ENCODE data around the gene CDKN1C. TPM values are rescaled to one million over a fixed set of nuclear protein-coding genes. Genes with fewer than 3 reads are reported as not detected.

The CDKN1C gene
- total RNA-seq, 1 experiment from 2014 or later, result 2.9 TPM

DNA sequence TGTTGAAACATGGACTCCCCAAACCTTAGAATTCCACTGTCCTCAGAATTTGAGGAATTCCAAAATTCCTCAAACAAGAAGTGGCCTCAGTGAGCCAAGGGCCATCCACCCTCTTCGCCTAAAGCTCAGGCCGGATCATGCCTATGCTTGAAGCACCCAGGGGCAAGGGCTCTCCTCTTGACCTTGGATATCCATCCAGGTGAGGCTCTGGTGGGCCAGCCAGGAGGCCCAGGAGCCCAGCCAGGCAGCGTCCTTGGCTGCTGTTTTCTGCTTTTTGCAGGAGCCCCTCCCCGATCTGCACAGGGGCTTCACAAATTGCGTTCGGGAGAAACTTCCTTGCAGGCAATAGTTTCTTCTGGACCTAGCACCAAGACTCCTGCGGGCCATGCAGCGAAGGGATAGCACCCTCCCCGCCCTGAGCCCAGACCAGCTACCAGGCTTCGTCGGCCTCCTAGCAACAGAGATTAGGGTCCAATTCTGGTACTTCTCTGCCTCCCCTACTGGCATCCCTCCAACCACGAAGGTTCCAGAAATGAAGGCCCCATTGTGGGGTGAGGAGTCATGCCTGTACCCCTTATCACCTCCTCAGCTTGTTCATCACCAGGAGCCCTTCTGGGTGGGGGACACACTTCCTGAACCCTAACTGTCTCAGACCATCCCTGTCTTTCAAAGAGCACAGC, 41.7 kb upstream of the CDKN1C start:
- H3K4me1 ChIP-seq (ENCODE audit: insufficient read depth, low read length, poor library complexity, severe bottlenecking), result peaks cover 16% of the 10 kb centered on the region
- H3K36me3 ChIP-seq (ENCODE audit: insufficient read depth, low read length, poor library complexity, severe bottlenecking), result no peaks in the 10 kb centered on the region
- no peaks in the 10 kb centered on the region for H3K9me3 ChIP-seq (ENCODE audit: low read depth, low read length, poor library complexity, severe bottlenecking)
- no peak for TF ChIP-seq EZH2 (IDR thresholded peaks at IDR 0.05; ENCODE audit: borderline replicate concordance, low read depth, low read length, poor library complexity, severe bottlenecking)
- TF ChIP-seq CTCF (conservative IDR thresholded peaks at IDR 0.05; ENCODE audit: low read depth, low read length), result no peak
- ChIA-PET CTCF (no interaction called here), POLR2A (ENCODE audit: low non-redundant PET) (no interaction called here)
- intact Hi-C loops (cut with micrococcal nuclease; ENCODE audit: unreplicated experiment), result no loop called here
- no TSS peak for BruUV-seq (replicated peaks)
- no peak overlapping the region for H3K27ac ChIP-seq (ENCODE audit: low read depth, low read length, poor library complexity, severe bottlenecking)
- DNase-seq (ENCODE audit: low spot score), result no peak
- no peak overlapping the region for H3K4me3 ChIP-seq (ENCODE audit: low read depth, low read length, poor library complexity, severe bottlenecking)
- no peaks in the 10 kb centered on the region for H3K27me3 ChIP-seq (replicated peaks; ENCODE audit: insufficient read depth, low read depth, low read length, poor library complexity)

GRCh38 chr11:2926611-2927051, 41.1 kb upstream of the CDKN1C start:
- Histone ChIP-seq H3K4me1 (ENCODE audit: insufficient read depth, low read length, poor library complexity, severe bottlenecking) (peaks cover 16% of the 10 kb centered on the region), H3K27me3 (replicated peaks; ENCODE audit: insufficient read depth, low read depth, low read length, poor library complexity) (no peaks in the 10 kb centered on the region), H3K4me3 (ENCODE audit: low read depth, low read length, poor library complexity, severe bottlenecking) (no peak overlapping the region), H3K27ac (ENCODE audit: low read depth, low read length, poor library complexity, severe bottlenecking) (no peak overlapping the region), H3K36me3 (ENCODE audit: insufficient read depth, low read length, poor library complexity, severe bottlenecking) (no peaks in the 10 kb centered on the region), H3K9me3 (ENCODE audit: low read depth, low read length, poor library complexity, severe bottlenecking) (no peaks in the 10 kb centered on the region)
- CTCF ChIA-PET, result no interaction called here
- intact Hi-C loops (cut with micrococcal nuclease; ENCODE audit: unreplicated experiment), result no loop called here
- no TSS peak for BruUV-seq (replicated peaks)
- POLR2A ChIA-PET (ENCODE audit: low non-redundant PET), result no interaction called here
- no peak for TF ChIP-seq EZH2 (IDR thresholded peaks at IDR 0.05; ENCODE audit: borderline replicate concordance, low read depth, low read length, poor library complexity, severe bottlenecking)
- no peak for TF ChIP-seq CTCF (conservative IDR thresholded peaks at IDR 0.05; ENCODE audit: low read depth, low read length)
- no peak for DNase-seq (ENCODE audit: low spot score)

DNA sequence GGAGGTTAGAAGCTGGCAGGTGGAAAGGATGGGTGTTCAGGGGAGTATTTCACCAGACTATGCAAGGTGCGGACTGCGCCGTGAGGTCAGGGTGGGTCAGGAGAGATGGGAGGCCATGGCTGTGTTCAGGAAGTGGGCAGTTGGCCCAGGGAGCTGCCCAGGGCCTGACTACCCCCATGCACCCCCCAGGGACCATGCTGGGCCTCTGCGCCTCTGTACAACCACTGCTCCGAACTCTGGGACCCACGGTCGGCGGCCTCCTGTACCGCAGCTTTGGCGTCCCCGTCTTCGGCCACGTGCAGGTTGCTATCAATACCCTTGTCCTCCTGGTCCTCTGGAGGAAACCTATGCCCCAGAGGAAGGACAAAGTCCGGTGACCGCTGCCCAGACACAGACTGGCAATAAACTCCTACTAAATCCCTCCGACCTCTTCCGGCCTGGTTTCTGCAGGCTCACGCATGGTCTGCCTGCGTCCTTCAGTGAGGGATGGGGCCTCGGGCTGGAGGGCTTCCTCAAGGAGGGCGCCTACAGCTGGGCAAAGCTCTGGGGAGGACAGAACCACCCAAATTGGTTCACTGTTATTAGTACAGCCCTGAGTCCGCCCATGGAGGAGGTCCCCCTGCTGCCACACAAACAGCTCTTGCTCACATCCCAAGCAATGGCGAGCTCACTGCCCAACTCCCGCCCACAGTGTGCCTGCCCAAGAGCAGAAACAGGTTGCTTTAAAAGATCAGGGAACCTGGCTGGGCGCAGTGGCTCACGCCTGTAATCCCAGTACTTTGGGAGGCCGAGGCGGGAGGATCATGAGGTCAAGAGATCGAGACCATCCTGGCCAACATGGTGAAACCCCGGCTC, 39.5 kb upstream of the CDKN1C start:
- no peaks in the 10 kb centered on the region for H3K9me3 ChIP-seq (ENCODE audit: low read depth, low read length, poor library complexity, severe bottlenecking)
- intact Hi-C loops (cut with micrococcal nuclease; ENCODE audit: unreplicated experiment), result no loop called here
- no peak for TF ChIP-seq EZH2 (IDR thresholded peaks at IDR 0.05; ENCODE audit: borderline replicate concordance, low read depth, low read length, poor library complexity, severe bottlenecking)
- no peak for TF ChIP-seq CTCF (conservative IDR thresholded peaks at IDR 0.05; ENCODE audit: low read depth, low read length)
- H3K36me3 ChIP-seq (ENCODE audit: insufficient read depth, low read length, poor library complexity, severe bottlenecking), result no peaks in the 10 kb centered on the region
- no TSS peak for BruUV-seq (replicated peaks)
- ChIA-PET POLR2A (ENCODE audit: low non-redundant PET) (no interaction called here), CTCF (no interaction called here)
- H3K27ac ChIP-seq (ENCODE audit: low read depth, low read length, poor library complexity, severe bottlenecking), result no peak overlapping the region
- no peak for DNase-seq (ENCODE audit: low spot score)
- H3K27me3 ChIP-seq (replicated peaks; ENCODE audit: insufficient read depth, low read depth, low read length, poor library complexity), result no peaks in the 10 kb centered on the region
- H3K4me3 ChIP-seq (ENCODE audit: low read depth, low read length, poor library complexity, severe bottlenecking), result no peak overlapping the region
- peaks cover 11% of the 10 kb centered on the region for H3K4me1 ChIP-seq (ENCODE audit: insufficient read depth, low read length, poor library complexity, severe bottlenecking)
